H9 (cell line): Measurements from ENCODE around the gene RUNX1. TPM values are rescaled to one million over a fixed set of nuclear protein-coding genes. Genes with fewer than 3 reads are reported as not detected.

Experiments used
- DNase-seq: peaks from one replicate; pipeline ENCODE4 v3.0.0-alpha.2; 2017
- H2AFZ ChIP-seq: one replicate; pipeline ENCODE4 v1.6.1; 2013; ENCODE audit warnings: mild to moderate bottlenecking, low read length, control low read depth, moderate library complexity
- H2AK5ac ChIP-seq: 2 replicates; pipeline ENCODE4 v1.6.1; 2013; ENCODE audit warnings: low read length, control low read depth, mixed read lengths; ENCODE audit not compliant: insufficient read length
- H2BK120ac ChIP-seq: one replicate; pipeline ENCODE4 v1.6.1; 2013; ENCODE audit warnings: low read depth, mild to moderate bottlenecking, low read length, control low read depth, inconsistent platforms; ENCODE audit not compliant: poor library complexity, severe bottlenecking
- H2BK12ac ChIP-seq: 2 replicates; pipeline ENCODE4 v1.6.1; 2013; ENCODE audit warnings: low read length, control low read depth, mixed read lengths, low read depth; ENCODE audit not compliant: insufficient read length
- H2BK15ac ChIP-seq: 2 replicates; pipeline ENCODE4 v1.6.1; 2013; ENCODE audit warnings: low read depth, low read length, control low read depth
- H2BK20ac ChIP-seq: one replicate; pipeline ENCODE4 v1.6.1; 2013; ENCODE audit warnings: low read depth, mild to moderate bottlenecking, low read length, control low read depth, inconsistent platforms; ENCODE audit not compliant: poor library complexity, severe bottlenecking
- H2BK5ac ChIP-seq: 2 replicates; pipeline ENCODE4 v1.6.1; 2013; ENCODE audit warnings: low read length, control low read depth, mixed read lengths; ENCODE audit not compliant: insufficient read length
- H3K14ac ChIP-seq: 2 replicates; pipeline ENCODE4 v1.6.1; 2013; ENCODE audit warnings: low read length, control low read depth; ENCODE audit not compliant: insufficient read depth
- H3K18ac ChIP-seq: 2 replicates; pipeline ENCODE4 v1.6.1; 2013; ENCODE audit warnings: low read depth, mild to moderate bottlenecking, mixed read lengths, low read length, control low read depth; ENCODE audit not compliant: insufficient read length
- H3K23ac ChIP-seq: 2 replicates; pipeline ENCODE4 v1.6.1; 2013; ENCODE audit warnings: low read length, control low read depth, mixed read lengths, low read depth; ENCODE audit not compliant: insufficient read length
- H3K23me2 ChIP-seq: 2 replicates; pipeline ENCODE4 v1.6.1; 2013; ENCODE audit warnings: low read depth, mild to moderate bottlenecking, mixed read lengths, low read length, control low read depth; ENCODE audit not compliant: insufficient read length, poor library complexity, severe bottlenecking
- H3K27ac ChIP-seq: 2 replicates; pipeline ENCODE4 v1.5.1; 2013; ENCODE audit warnings: low read length, control low read depth, mixed read lengths, low read depth; ENCODE audit not compliant: insufficient read length
- H3K27me3 ChIP-seq: 2 replicates; pipeline ENCODE4 v1.6.1; 2013; ENCODE audit warnings: low read length, control low read depth, inconsistent platforms; ENCODE audit not compliant: insufficient read depth
- H3K4ac ChIP-seq: 2 replicates; pipeline ENCODE4 v1.6.1; 2013; ENCODE audit warnings: low read depth, mild to moderate bottlenecking, control low read depth, inconsistent platforms, low read length, moderate library complexity
- H3K4me1 ChIP-seq: 2 replicates; pipeline ENCODE4 v1.6.1; 2013; ENCODE audit warnings: low read length, control low read depth, inconsistent platforms; ENCODE audit not compliant: insufficient read depth
- H3K4me2 ChIP-seq: 2 replicates; pipeline ENCODE4 v1.6.1; 2013; ENCODE audit warnings: low read length, control low read depth, mixed read lengths; ENCODE audit not compliant: insufficient read length, insufficient read depth
- H3K56ac ChIP-seq: 2 replicates; pipeline ENCODE4 v1.6.1; 2013; ENCODE audit warnings: low read depth, mild to moderate bottlenecking, mixed read lengths, low read length, control low read depth; ENCODE audit not compliant: insufficient read length
- H3K79me1 ChIP-seq: 2 replicates; pipeline ENCODE4 v1.6.1; 2013; ENCODE audit warnings: low read depth, mild to moderate bottlenecking, moderate library complexity, low read length, control low read depth, inconsistent platforms; ENCODE audit not compliant: insufficient read depth, poor library complexity, severe bottlenecking
- H3K79me2 ChIP-seq: 2 replicates; pipeline ENCODE4 v1.6.1; 2013; ENCODE audit warnings: low read length, control low read depth, inconsistent platforms; ENCODE audit not compliant: insufficient read depth
- H3K9ac ChIP-seq: 2 replicates; pipeline ENCODE4 v1.6.1; 2013; ENCODE audit warnings: low read length, control low read depth, mixed read lengths; ENCODE audit not compliant: insufficient read length; ENCODE audit errors: extremely low read depth
- H3K9me3 ChIP-seq: one replicate; pipeline ENCODE4 v1.6.1; 2013; ENCODE audit warnings: low read depth, low read length, inconsistent platforms; ENCODE audit not compliant: control insufficient read depth
- H3T11ph ChIP-seq: one replicate; pipeline ENCODE4 v1.6.1; 2013; ENCODE audit warnings: mild to moderate bottlenecking, low read length, control low read depth, inconsistent platforms
- H4K20me1 ChIP-seq: one replicate; pipeline ENCODE4 v1.6.1; 2013; ENCODE audit not compliant: control insufficient read depth, insufficient read length, insufficient read depth
- H4K5ac ChIP-seq: 2 replicates; pipeline ENCODE4 v1.6.1; 2013; ENCODE audit warnings: low read depth, mild to moderate bottlenecking, mixed read lengths, low read length, control low read depth; ENCODE audit not compliant: insufficient read length
- H4K8ac ChIP-seq: replicated peaks from 2 replicates; pipeline ENCODE4 v1.6.1; 2013; ENCODE audit warnings: low read length, control low read depth, mixed read lengths, low read depth; ENCODE audit not compliant: insufficient read length
- H4K91ac ChIP-seq: 2 replicates; pipeline ENCODE4 v1.6.1; 2013; ENCODE audit warnings: low read depth, mild to moderate bottlenecking, moderate library complexity, mixed read lengths, low read length, control low read depth; ENCODE audit not compliant: insufficient read length
- H3K27ac Mint-ChIP-seq, 3 experiments: 2 replicates in 2 of 3; 3 replicates in 1 of 3; pipeline ENCODE4 v1.8.0; 2020 to 2021; ENCODE audit warnings: mixed read lengths in 3 of 3, mild to moderate bottlenecking in 1 of 3, moderate library complexity in 1 of 3
- H3K27me3 Mint-ChIP-seq: 2 replicates; pipeline ENCODE4 v1.8.0; 2021; ENCODE audit warnings: low read depth, mild to moderate bottlenecking, moderate library complexity, mixed read lengths
- H3K36me3 Mint-ChIP-seq, 3 experiments: 2 replicates in 2 of 3; 3 replicates in 1 of 3; pipeline ENCODE4 v1.8.0; 2020 to 2021; ENCODE audit warnings: low read depth in 3 of 3, mixed read lengths in 3 of 3; ENCODE audit not compliant: insufficient read depth in 1 of 3
- H3K4me1 Mint-ChIP-seq, 2 experiments: 2 replicates each; pipeline ENCODE4 v1.8.0; 2020; ENCODE audit warnings: mixed read lengths in 2 of 2
- H3K4me3 Mint-ChIP-seq, 2 experiments: 2 replicates in 1 of 2; 3 replicates in 1 of 2; pipeline ENCODE4 v1.8.0; 2020 to 2021; ENCODE audit warnings: mild to moderate bottlenecking in 2 of 2, mixed read lengths in 2 of 2, moderate library complexity in 1 of 2
- H3K9me3 Mint-ChIP-seq, 2 experiments: 2 replicates in 1 of 2; 3 replicates in 1 of 2; pipeline ENCODE4 v1.8.0; 2020; ENCODE audit warnings: mild to moderate bottlenecking in 2 of 2, mixed read lengths in 2 of 2, moderate library complexity in 1 of 2
- CTCF ChIP-seq: fragments of 200-600 bp; sonication (generic); conservative IDR thresholded peaks from 3 replicates; pipeline ENCODE4 v1.8.0; 2021; ENCODE audit warnings: antibody characterized with exemption, mild to moderate bottlenecking
- WGBS: extraction: QIAGEN DNeasy Blood & Tissue Kit; methylation state at CpG from one replicate; pipeline ENCODE4 v1.1.7; 2013; ENCODE audit warnings: missing lambda C conversion rate, low lambda C conversion rate, mixed read lengths; ENCODE audit not compliant: insufficient read length; ENCODE audit errors: extremely low coverage; 5-methylcytosine and 5-hydroxymethylcytosine counted together
- total RNA-seq: library from RNA; stranded (reverse); gene quantifications from 2 replicates; pipeline ENCODE4 v1.2.1, GENCODE V29; 2021

The RUNX1 gene
- total RNA-seq, 1 experiment from 2014 or later = 0.72 TPM

- H2AFZ ChIP-seq = no peak overlapping the region
- Mint-ChIP-seq H3K27ac (no peak overlapping the region), H3K4me3 (no peak overlapping the region), H3K4me1 (no peaks in the 10 kb centered on the region; a peak in 1 of 4 replicates), H3K27me3 (peaks cover 14% of the 10 kb centered on the region), H3K36me3 (no peaks in the 10 kb centered on the region), H3K9me3 (peaks cover 0 to 3% of the 10 kb centered on the region in 2 experiments; a peak in 2 of 5 replicates)
- H3K79me2 ChIP-seq = no peaks in the 10 kb centered on the region
- no peak overlapping the region for H2BK12ac ChIP-seq
- no peak overlapping the region for H3K56ac ChIP-seq
- no peak overlapping the region for H3K27ac ChIP-seq
- H3T11ph ChIP-seq = no peak overlapping the region
- no peak overlapping the region for H3K4ac ChIP-seq
- no peak overlapping the region for H2BK20ac ChIP-seq
- H3K23ac ChIP-seq = no peak overlapping the region
- H3K4me1 ChIP-seq = no peaks in the 10 kb centered on the region
- DNase-seq = no peak
- no peaks in the 10 kb centered on the region for H3K79me1 ChIP-seq
- H3K14ac ChIP-seq = no peak overlapping the region
- no peak overlapping the region for H2BK5ac ChIP-seq
- no peak for TF ChIP-seq CTCF
- no peaks in the 10 kb centered on the region for H4K20me1 ChIP-seq
- H2AK5ac ChIP-seq = no peak overlapping the region
- H3K23me2 ChIP-seq = no peaks in the 10 kb centered on the region
- H3K18ac ChIP-seq = no peak overlapping the region
- no peaks in the 10 kb centered on the region for H3K27me3 ChIP-seq
- no peak overlapping the region for H4K8ac ChIP-seq
- no peaks in the 10 kb centered on the region for H3K9me3 ChIP-seq
- H3K9ac ChIP-seq = no peak overlapping the region
- H2BK15ac ChIP-seq = no peak overlapping the region
- no peak overlapping the region for H4K5ac ChIP-seq
- H2BK120ac ChIP-seq = no peak overlapping the region
- H3K4me2 ChIP-seq = no peak overlapping the region
- H4K91ac ChIP-seq = no peak overlapping the region
- 100% methylated on average over 1 of the region's 1 CpG for WGBS
Measured at GRCh38 chr21:34740198-34740597, 308.9 kb downstream of the RUNX1 start.
